HG03097 (cell line): ENCODE measurements around the gene CHAC2.
"Not testable (repeated sequence)": the region's sequence is repeated elsewhere in the genome, so short reads cannot be mapped to it uniquely, and the experiment has no call there.

Source experiments
- ATAC-seq: cut with Tn5 transposase; IDR thresholded peaks from one replicate; pipeline ENCODE4 v1.9.1; 2021; ENCODE audit not compliant: unreplicated experiment, low FRiP score

Gene CHAC2

GRCh38 chr2:53777134-53777533 lies 9.5 kb downstream of the CHAC2 start:
- ATAC-seq: no peak

- no peak for ATAC-seq
These were observed 11.0 kb downstream of the CHAC2 start for GRCh38 chr2:53778536-53779162.

- ATAC-seq: no peak
These were observed 12.5 kb downstream of the CHAC2 start for GRCh38 chr2:53780056-53780455.

- ATAC-seq: no peak
These were observed 15.1 kb downstream of the CHAC2 start for GRCh38 chr2:53782676-53783075.

- no peak for ATAC-seq
These were observed 16.8 kb downstream of the CHAC2 start for GRCh38 chr2:53784436-53784835.

- no peak for ATAC-seq
These were observed 17.8 kb downstream of the CHAC2 start for GRCh38 chr2:53785366-53785765.

- peak; percentile 0 for ATAC-seq
These were observed 18.7 kb downstream of the CHAC2 start for GRCh38 chr2:53786352-53786704.

- ATAC-seq: peak; percentile 93
These were observed 19.4 kb downstream of the CHAC2 start, which contains the start of the genes ASB3 and ERLEC1 for GRCh38 chr2:53786705-53787613. Gene ASB3, minus strand, starts transcription at chr2:53786953. Its CDS starts 21,381 bp downstream, at chr2:53765572. Gene ERLEC1, plus strand, starts transcription at chr2:53787044. Its CDS starts 167 bp downstream, at chr2:53787211.

GRCh38 chr2:53787614-53788289 lies 20.1 kb downstream of the CHAC2 start:
- peak; percentile 20 for ATAC-seq

- no peak for ATAC-seq
These were observed 25.7 kb downstream of the CHAC2 start for GRCh38 chr2:53793261-53793660.

- no peak for ATAC-seq
These were observed 26.2 kb downstream of the CHAC2 start for GRCh38 chr2:53793821-53794220.

- ATAC-seq: no peak
These were observed 33.9 kb downstream of the CHAC2 start for GRCh38 chr2:53801547-53801946.

GRCh38 chr2:53802617-53803151 lies 35.1 kb downstream of the CHAC2 start:
- ATAC-seq: no peak

- no peak for ATAC-seq
These were observed 44.0 kb downstream of the CHAC2 start for GRCh38 chr2:53811601-53812000.

GRCh38 chr2:53813151-53813550 lies 45.5 kb downstream of the CHAC2 start:
- no peak for ATAC-seq

GRCh38 chr2:53818854-53819435 lies 51.3 kb downstream of the CHAC2 start:
- ATAC-seq: no peak

GRCh38 chr2:53819634-53820033 lies 52.0 kb downstream of the CHAC2 start:
- ATAC-seq: no peak

- ATAC-seq: no peak
These were observed 52.4 kb downstream of the CHAC2 start for GRCh38 chr2:53820048-53820447.

GRCh38 chr2:53820711-53821110 lies 53.1 kb downstream of the CHAC2 start:
- no peak for ATAC-seq

- no peak for ATAC-seq
These were observed 54.2 kb downstream of the CHAC2 start for GRCh38 chr2:53821810-53822209.

GRCh38 chr2:53823639-53824038 lies 56.0 kb downstream of the CHAC2 start:
- ATAC-seq: not testable (repeated sequence)
